GM23338 (cell line): ENCODE results near the gene COL25A1. TPM values are rescaled to one million over a fixed set of nuclear protein-coding genes. Genes with fewer than 3 reads are reported as not detected.
"Not testable (repeated sequence)": the region's sequence is repeated elsewhere in the genome, so short reads cannot be mapped to it uniquely, and the experiment has no call there.

Source experiments
- ATAC-seq: fragments of 200-7000 bp; cut with Tn5 transposase; 3 replicates; pipeline ENCODE4 v1.9.1; 2020
- DNase-seq: peaks from one replicate; pipeline ENCODE4 v3.0.0-alpha.2; 2015; ENCODE audit warnings: low spot score
- H2AFZ ChIP-seq: fragments of 200-600 bp; sonication (generic); 2 replicates; pipeline ENCODE4 v1.8.0; 2016; ENCODE audit warnings: antibody characterized with exemption, mild to moderate bottlenecking, moderate library complexity
- H3F3A ChIP-seq: fragments of 200-600 bp; sonication (generic); replicated peaks from 2 replicates; pipeline ENCODE4 v1.8.0; 2017; ENCODE audit warnings: antibody characterized with exemption, mixed run types, low read depth
- H3K27ac ChIP-seq: fragments of 200-600 bp; sonication (generic); 2 replicates; pipeline ENCODE4 v1.6.1; 2016; ENCODE audit warnings: low read depth
- H3K27me3 ChIP-seq: fragments of 200-600 bp; sonication (generic); 2 replicates; pipeline ENCODE4 v1.8.0; 2016; ENCODE audit warnings: mild to moderate bottlenecking, mixed run types, moderate library complexity; ENCODE audit not compliant: insufficient read depth
- H3K36me3 ChIP-seq: fragments of 200-600 bp; sonication (generic); 2 replicates; pipeline ENCODE4 v1.8.0; 2016; ENCODE audit warnings: mild to moderate bottlenecking; ENCODE audit not compliant: insufficient read depth
- H3K4me1 ChIP-seq: fragments of 200-600 bp; sonication (generic); 2 replicates; pipeline ENCODE4 v1.8.0; 2016; ENCODE audit warnings: mild to moderate bottlenecking, moderate library complexity; ENCODE audit not compliant: insufficient read depth
- H3K4me2 ChIP-seq: fragments of 200-600 bp; sonication (generic); 2 replicates; pipeline ENCODE4 v1.7.1; 2017; ENCODE audit warnings: mixed run types
- H3K4me3 ChIP-seq: fragments of 200-600 bp; sonication (generic); 2 replicates; pipeline ENCODE4 v1.6.1; 2016; ENCODE audit warnings: mixed run types
- H3K79me2 ChIP-seq: fragments of 200-600 bp; sonication (generic); replicated peaks from 2 replicates; pipeline ENCODE4 v1.8.0; 2017; ENCODE audit warnings: mild to moderate bottlenecking; ENCODE audit not compliant: insufficient read depth
- H3K9me2 ChIP-seq: fragments of 200-600 bp; sonication (generic); 2 replicates; pipeline ENCODE4 v1.8.0; 2017; ENCODE audit not compliant: insufficient read depth
- H4K20me1 ChIP-seq: fragments of 200-600 bp; sonication (generic); replicated peaks from 2 replicates; pipeline ENCODE4 v1.8.0; 2017; ENCODE audit warnings: mild to moderate bottlenecking; ENCODE audit not compliant: insufficient read depth
- H3K27ac Mint-ChIP-seq: 2 replicates; pipeline ENCODE4 v1.8.0; 2020; ENCODE audit warnings: inconsistent platforms, mild to moderate bottlenecking, moderate library complexity, mixed read lengths
- H3K27me3 Mint-ChIP-seq: 3 replicates; pipeline ENCODE4 v1.8.0; 2022; ENCODE audit warnings: low read depth, mild to moderate bottlenecking, moderate library complexity, mixed read lengths, inconsistent platforms; ENCODE audit not compliant: insufficient read depth, poor library complexity
- H3K36me3 Mint-ChIP-seq: 3 replicates; pipeline ENCODE4 v1.8.0; 2021; ENCODE audit warnings: low read depth, mild to moderate bottlenecking, inconsistent platforms, moderate library complexity, mixed read lengths
- H3K4me1 Mint-ChIP-seq: 3 replicates; pipeline ENCODE4 v1.8.0; 2020; ENCODE audit warnings: mild to moderate bottlenecking, inconsistent platforms, mixed read lengths
- H3K4me3 Mint-ChIP-seq: 3 replicates; pipeline ENCODE4 v1.8.0; 2021; ENCODE audit warnings: moderate library complexity, mild to moderate bottlenecking, inconsistent platforms, mixed read lengths
- H3K9me3 Mint-ChIP-seq: 3 replicates; pipeline ENCODE4 v1.8.0; 2020; ENCODE audit warnings: moderate library complexity, mild to moderate bottlenecking, inconsistent platforms, mixed read lengths
- CREB1 ChIP-seq: fragments of 250-450 bp; sonication (Bioruptor Pico); IDR thresholded peaks from 2 replicates; pipeline ENCODE4 v1.5.0; 2020; ENCODE audit warnings: low read depth, mild to moderate bottlenecking, moderate library complexity
- EZH2 ChIP-seq: fragments of 200-600 bp; sonication (generic); IDR thresholded peaks from one replicate; pipeline ENCODE4 v1.8.0; 2017; ENCODE audit warnings: antibody characterized with exemption, mild to moderate bottlenecking, low read depth; ENCODE audit not compliant: unreplicated experiment
- EZH2phosphoT487 ChIP-seq: fragments of 200-600 bp; sonication (generic); IDR thresholded peaks from one replicate; pipeline ENCODE4 v1.8.1; 2018; ENCODE audit warnings: antibody characterized with exemption; ENCODE audit not compliant: unreplicated experiment
- JUNB ChIP-seq: IDR thresholded peaks from one replicate; pipeline ENCODE4 v1.6.1; 2016; ENCODE audit warnings: antibody characterized with exemption; ENCODE audit not compliant: unreplicated experiment
- STAT1 ChIP-seq: IDR thresholded peaks from one replicate; pipeline ENCODE4 v1.6.1; 2016; ENCODE audit warnings: antibody characterized with exemption; ENCODE audit not compliant: unreplicated experiment
- ZNF462 ChIP-seq: fragments of 250-450 bp; sonication (Bioruptor Pico); IDR thresholded peaks from 2 replicates; pipeline ENCODE4 v1.5.0; 2020; ENCODE audit warnings: mild to moderate bottlenecking, moderate library complexity
- polyA plus RNA-seq: library from polyadenylated mRNA; unstranded; fragments of >200 nt; fragmentation: Nextera tagmentation; extraction: Ambion mirVana; gene quantifications from 2 replicates; pipeline ENCODE4 v1.2.1, GENCODE V29; 2016
- total RNA-seq: library from RNA; depleted of rRNA; stranded (reverse); fragments of >200 nt; shearing (Covaris generic); gene quantifications from 2 replicates; pipeline ENCODE4 v1.2.3, GENCODE V29; 2014
- TF ChIP-seq, protein P1 (sequence below): IDR thresholded peaks from 2 replicates; pipeline ENCODE4 v1.6.1; 2016; ENCODE audit warnings: antibody characterized with exemption
- TF ChIP-seq, protein P2 (sequence below): IDR thresholded peaks from one replicate; pipeline ENCODE4 v1.6.1; 2018; ENCODE audit warnings: antibody characterized with exemption; ENCODE audit not compliant: unreplicated experiment

COL25A1 gene
- total and polyA plus RNA-seq, 2 experiments from 2014 or later, result 3.9 to 5.6 TPM

- TF ChIP-seq, protein P1, sequence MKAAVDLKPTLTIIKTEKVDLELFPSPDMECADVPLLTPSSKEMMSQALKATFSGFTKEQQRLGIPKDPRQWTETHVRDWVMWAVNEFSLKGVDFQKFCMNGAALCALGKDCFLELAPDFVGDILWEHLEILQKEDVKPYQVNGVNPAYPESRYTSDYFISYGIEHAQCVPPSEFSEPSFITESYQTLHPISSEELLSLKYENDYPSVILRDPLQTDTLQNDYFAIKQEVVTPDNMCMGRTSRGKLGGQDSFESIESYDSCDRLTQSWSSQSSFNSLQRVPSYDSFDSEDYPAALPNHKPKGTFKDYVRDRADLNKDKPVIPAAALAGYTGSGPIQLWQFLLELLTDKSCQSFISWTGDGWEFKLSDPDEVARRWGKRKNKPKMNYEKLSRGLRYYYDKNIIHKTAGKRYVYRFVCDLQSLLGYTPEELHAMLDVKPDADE, result no peak
These were observed 229.9 kb downstream of the COL25A1 start (continued) for GRCh38 chr4:109072595-109072994.

- not testable (repeated sequence) for H3K4me3 Mint-ChIP-seq, H3K4me1 Mint-ChIP-seq, H3K27ac Mint-ChIP-seq, H3K4me2 ChIP-seq, H4K20me1 ChIP-seq, DNase-seq, H3K27me3 Mint-ChIP-seq, H3K4me1 ChIP-seq, H3K27me3 ChIP-seq, H3K36me3 ChIP-seq, H3F3A ChIP-seq, H3K79me2 ChIP-seq, H3K9me2 ChIP-seq, H2AFZ ChIP-seq, ATAC-seq, H3K4me3 ChIP-seq, H3K27ac ChIP-seq
- Mint-ChIP-seq H3K9me3 (peaks cover 20% of the 10 kb centered on the region; the same call in 2 of the 3 replicates), H3K36me3 (peaks cover 18% of the 10 kb centered on the region; the same call in 2 of the 3 replicates)
These were observed 231.8 kb downstream of the COL25A1 start for GRCh38 chr4:109070677-109071076.

DNA sequence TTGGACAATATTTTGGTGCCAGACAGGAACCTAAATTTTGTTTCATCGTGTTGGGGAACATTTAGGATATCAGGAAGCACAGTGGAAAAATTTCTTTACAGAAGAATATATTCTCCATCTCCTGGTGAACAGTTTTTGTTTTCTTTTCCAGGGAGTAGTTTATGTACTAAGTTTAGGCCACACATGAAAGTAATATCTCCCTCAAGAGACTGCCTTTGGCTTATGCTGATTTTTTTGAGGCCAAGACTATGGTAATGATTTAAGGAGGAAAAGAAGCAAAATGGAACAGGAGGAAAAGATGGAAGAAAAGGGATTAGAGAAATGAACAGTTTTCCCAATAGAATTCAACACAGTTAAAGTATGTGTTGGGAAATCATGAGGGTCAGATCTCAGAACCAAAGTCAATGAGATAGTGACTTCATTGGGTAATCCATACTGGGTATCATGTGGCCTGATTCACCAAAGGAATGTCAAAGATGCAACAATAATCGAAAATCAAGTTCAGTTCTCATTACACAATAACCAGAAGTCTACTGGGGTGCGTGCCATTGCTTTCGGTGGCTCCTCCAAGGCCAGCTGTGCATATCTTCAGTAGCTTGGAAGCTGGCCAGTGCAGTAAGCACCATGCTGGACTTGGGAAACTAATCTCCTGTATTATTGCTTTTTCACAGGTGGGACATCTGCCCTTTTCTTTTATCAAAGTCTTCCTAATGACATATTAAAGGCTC is 234.8 kb downstream of the COL25A1 start:
- no peaks in the 10 kb centered on the region for H3K27me3 ChIP-seq
- no peaks in the 10 kb centered on the region for H3K9me2 ChIP-seq
- Mint-ChIP-seq H3K27me3 (peaks cover 2% of the 10 kb centered on the region), H3K9me3 (peaks cover under 1% of the 10 kb centered on the region; the same call in 1 of the 3 replicates), H3K36me3 (no peaks in the 10 kb centered on the region), H3K4me1 (no peaks in the 10 kb centered on the region), H3K4me3 (no peak overlapping the region), H3K27ac (no peak overlapping the region)
- no peak overlapping the region for H2AFZ ChIP-seq
- H3K4me3 ChIP-seq, result no peak overlapping the region
- H3K4me1 ChIP-seq, result no peaks in the 10 kb centered on the region
- no peak overlapping the region for H3K27ac ChIP-seq
- H4K20me1 ChIP-seq, result no peaks in the 10 kb centered on the region
- no peaks in the 10 kb centered on the region for H3K36me3 ChIP-seq
- H3F3A ChIP-seq, result no peaks in the 10 kb centered on the region
- H3K79me2 ChIP-seq, result no peaks in the 10 kb centered on the region
- H3K4me2 ChIP-seq, result no peak overlapping the region
- DNase-seq, result no peak
- no peak for ATAC-seq
- TF ChIP-seq EZH2phosphoT487 (no peak), CREB1 (CRISPR knock-in tag) (no peak), STAT1 (no peak), EZH2 (no peak), JUNB (no peak), ZNF462 (CRISPR knock-in tag) (no peak)
- TF ChIP-seq, protein P2, sequence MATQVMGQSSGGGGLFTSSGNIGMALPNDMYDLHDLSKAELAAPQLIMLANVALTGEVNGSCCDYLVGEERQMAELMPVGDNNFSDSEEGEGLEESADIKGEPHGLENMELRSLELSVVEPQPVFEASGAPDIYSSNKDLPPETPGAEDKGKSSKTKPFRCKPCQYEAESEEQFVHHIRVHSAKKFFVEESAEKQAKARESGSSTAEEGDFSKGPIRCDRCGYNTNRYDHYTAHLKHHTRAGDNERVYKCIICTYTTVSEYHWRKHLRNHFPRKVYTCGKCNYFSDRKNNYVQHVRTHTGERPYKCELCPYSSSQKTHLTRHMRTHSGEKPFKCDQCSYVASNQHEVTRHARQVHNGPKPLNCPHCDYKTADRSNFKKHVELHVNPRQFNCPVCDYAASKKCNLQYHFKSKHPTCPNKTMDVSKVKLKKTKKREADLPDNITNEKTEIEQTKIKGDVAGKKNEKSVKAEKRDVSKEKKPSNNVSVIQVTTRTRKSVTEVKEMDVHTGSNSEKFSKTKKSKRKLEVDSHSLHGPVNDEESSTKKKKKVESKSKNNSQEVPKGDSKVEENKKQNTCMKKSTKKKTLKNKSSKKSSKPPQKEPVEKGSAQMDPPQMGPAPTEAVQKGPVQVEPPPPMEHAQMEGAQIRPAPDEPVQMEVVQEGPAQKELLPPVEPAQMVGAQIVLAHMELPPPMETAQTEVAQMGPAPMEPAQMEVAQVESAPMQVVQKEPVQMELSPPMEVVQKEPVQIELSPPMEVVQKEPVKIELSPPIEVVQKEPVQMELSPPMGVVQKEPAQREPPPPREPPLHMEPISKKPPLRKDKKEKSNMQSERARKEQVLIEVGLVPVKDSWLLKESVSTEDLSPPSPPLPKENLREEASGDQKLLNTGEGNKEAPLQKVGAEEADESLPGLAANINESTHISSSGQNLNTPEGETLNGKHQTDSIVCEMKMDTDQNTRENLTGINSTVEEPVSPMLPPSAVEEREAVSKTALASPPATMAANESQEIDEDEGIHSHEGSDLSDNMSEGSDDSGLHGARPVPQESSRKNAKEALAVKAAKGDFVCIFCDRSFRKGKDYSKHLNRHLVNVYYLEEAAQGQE, result no peak
